HG02885 (cell line): ENCODE data around the gene ATP2B3.
A peak's percentile ranks its signal among the peaks of the same experiment; 100 is the strongest.

Experiments used
- ATAC-seq: cut with Tn5 transposase; IDR thresholded peaks from one replicate; pipeline ENCODE4 v1.9.1; 2021; ENCODE audit warnings: mild to moderate bottlenecking; ENCODE audit not compliant: unreplicated experiment, poor library complexity

ATP2B3 gene

GRCh38 chrX:153527208-153527607 lies 9.8 kb downstream of the ATP2B3 start:
- no peak for ATAC-seq

DNA sequence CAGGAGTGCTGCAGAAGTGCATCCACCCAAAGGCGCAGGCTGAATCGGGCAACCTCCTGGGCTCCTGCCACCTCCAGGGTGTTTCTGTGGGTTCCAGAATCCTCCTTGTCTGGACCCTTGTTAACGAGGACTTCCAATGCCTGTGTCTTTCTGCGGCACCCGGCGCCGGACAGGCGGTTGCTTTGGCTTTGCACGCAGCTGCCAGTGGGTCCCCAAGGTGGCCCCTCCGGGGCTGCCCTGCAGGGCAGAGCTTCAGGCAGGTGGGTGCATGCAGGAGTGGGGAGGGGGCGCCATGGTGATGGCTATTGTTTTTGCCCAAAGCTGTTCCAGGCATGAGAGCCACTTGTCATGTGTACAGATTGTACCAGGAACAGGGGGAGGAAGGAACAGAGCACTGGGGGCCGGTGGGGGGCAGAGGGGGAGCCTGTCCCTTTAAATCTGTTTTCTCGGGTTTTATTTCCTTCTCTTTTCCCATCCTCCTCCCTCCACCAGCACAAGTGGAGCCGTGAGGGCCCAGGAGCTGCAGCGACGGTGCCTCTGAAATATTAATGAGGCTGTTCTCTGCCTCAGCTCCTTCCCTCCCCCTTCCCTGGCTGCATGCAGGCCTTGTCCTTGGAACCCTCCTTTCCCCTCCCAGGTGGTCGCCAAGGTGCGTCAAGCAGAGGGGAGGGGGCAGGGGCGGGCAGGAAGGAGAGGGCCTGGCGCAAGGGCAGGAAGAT lies 13.1 kb downstream of the ATP2B3 start:
- ATAC-seq: no peak

DNA sequence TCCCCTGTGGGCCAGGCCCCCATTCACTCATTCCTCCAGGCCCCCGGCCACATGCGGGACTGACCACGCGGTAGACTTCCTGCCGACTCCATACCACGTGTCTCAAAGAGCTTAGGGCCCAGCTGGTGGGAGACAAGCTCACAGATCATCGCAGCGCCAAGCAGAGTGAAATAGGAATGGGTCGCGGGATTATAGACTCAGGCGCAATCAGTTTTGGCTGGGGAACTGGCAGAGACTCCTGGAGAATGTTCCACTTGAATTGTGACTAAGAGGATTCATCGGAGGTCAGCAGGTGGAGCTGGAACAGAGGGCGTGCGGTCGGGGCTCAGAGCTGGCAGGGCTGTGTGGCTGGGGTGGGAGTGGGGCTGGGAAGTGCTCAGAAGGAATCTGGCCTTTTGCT lies 15.6 kb downstream of the ATP2B3 start:
- no peak for ATAC-seq

DNA sequence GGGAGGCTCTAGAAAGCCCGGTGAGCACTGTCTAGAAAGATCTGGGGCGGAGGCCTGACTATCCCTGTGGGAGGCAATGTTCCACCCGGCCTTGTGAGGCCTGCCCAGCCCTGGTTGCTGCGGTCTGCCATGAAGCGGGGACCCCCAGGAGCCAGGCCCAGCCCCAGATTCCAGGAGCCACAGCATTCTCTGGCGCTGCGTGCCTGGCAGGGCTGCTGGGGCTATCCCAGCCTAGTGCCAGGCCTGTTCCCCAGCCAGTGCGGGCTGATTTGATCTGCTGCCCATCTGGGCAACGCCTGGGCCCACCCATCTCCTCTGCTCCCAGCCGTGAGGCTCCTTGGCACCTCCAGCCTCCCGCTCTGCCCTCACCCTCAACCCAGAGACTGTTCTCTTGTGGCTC lies 19.6 kb downstream of the ATP2B3 start:
- ATAC-seq: no peak

DNA sequence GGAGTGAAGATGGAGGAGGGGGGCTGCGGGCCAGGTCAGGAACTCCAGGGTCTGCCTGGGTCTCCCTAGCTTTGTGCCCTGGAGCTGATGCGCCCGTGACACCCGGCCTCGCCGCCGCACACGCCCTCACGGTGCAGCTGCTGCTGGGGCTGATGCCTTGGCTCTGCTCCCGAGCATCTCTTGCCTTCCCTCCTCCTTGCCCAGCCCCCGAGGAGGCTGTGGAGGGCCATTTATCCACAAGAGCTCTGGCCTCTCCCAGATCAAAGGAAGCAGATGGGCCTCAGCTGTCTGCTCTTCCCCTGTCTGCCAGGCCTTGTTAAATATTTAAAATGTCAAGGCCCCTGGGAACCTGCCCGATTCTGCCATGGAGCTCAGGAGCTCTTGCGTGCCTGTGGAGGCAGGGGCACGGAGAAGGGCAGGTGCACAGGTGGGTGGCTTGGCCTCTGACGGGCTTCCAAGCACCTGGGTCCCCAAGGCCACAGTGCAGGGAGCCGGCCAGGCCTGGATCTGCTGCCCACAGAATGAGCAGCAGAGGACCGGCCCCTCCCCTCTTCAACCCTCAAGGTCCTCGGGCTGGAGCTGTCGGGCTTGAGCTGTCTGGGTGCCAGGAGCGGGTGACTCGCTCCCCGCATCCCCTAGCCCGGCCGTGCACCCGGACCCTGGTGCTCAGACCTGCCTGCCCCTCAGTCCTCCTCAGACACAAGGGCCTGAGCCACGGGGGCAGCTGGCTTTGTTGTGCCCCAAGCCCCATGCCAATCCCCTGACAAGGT lies 20.3 kb downstream of the ATP2B3 start:
- no peak for ATAC-seq

DNA sequence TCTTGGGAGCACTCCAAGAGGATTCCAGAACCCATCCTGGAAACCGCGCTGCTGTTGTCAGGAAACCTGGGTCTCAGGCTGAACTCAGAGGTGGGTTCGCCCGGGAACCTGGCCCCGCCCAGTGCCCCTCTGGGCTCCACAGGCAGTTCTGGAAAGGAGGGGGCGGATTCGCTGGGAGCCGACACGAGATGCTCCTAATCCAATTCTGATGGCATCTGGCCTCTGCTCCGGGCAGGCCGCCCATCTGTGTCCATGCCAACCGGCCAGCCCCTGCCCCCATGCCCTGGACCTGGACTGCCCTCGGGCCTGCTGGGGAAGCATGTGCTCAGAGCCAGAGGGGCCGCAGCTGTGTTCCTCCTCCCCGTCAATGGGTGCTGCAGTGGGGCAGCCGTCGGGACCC lies 21.0 kb downstream of the ATP2B3 start:
- no peak for ATAC-seq

- ATAC-seq: peak; percentile 86
Observed at GRCh38 chrX:153539171-153539978, 21.9 kb downstream of the ATP2B3 start.

- ATAC-seq: no peak
Observed at GRCh38 chrX:153539979-153540358, 22.5 kb downstream of the ATP2B3 start.

GRCh38 chrX:153544727-153545126 lies 27.3 kb downstream of the ATP2B3 start:
- ATAC-seq: no peak

DNA sequence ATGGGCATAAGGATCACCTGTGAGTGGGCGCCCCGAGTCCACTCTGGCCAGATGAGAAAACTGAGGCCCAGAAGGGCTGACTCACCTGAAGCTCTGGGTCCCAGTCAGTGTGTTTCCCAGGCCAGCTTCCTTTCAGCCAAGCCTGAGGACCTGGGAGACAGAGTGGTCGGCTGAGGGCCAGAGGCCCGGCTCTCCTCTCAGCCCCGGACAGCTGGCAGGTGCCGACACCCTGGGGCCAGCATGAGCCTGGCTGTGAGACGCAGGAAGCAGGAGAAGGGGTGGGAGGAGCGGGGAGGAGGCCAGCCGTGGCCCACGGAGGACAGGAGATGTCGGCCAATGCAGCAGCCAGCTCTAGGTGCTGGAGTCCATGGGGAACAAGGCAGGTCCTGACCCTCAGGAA lies 28.9 kb downstream of the ATP2B3 start:
- no peak for ATAC-seq

DNA sequence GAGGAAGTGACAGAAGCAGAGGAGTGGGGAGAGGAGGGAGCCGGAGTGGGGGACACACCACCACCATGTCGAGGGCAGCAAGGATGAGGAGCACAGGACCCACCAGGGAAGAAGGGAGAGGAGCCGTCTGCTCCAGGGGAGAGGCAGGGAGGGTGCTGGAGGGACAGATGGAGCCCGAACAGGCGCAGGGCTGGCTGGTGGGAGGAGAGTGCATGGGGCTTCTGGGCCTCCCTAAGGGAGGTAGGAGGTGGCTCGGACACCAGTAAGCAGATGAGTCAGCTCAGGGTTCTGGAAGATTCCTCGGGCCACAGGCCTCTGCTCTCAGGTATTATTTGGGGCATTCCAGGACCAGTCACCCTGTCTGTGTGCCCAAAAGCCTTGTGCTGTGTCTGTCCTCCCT lies 29.8 kb downstream of the ATP2B3 start:
- no peak for ATAC-seq

GRCh38 chrX:153549231-153549630 lies 31.8 kb downstream of the ATP2B3 start:
- ATAC-seq: no peak

DNA sequence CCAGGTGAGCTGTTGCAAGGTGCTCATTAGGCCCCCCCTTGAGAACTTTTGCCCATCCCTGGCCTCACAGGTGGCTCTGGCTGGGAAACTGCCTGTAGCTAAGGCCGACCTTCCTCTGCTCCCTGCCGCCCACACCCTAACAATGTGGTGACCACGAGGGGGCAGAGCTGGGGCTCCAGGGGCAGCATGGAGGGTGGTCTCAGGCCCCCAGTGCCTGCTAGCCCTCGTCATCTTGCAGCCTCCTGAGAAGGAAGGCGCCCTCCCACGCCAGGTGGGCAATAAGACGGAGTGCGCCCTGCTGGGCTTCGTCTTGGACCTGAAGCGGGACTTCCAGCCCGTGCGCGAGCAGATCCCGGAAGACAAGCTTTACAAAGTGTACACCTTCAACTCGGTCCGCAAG lies 32.4 kb downstream of the ATP2B3 start:
- no peak for ATAC-seq

DNA sequence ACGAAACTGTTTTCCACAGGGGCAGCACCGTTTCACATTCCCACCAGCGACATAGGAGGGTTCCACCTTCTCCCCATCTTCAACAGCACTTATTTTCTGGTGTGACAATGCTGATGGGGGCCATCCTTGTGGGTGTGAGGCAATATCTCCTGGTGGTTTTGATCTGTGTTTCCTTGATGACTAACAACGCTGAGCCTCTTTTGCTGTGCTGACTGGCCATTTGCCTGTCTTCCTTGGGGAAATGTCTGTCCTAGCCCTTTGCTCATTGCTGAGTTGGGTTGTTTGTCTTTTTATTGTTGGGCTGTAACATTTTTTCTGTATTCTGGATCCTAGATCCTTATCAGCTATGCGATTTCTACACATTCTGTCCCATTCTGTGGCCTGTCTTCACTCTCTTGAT lies 33.7 kb downstream of the ATP2B3 start:
- ATAC-seq: no peak

DNA sequence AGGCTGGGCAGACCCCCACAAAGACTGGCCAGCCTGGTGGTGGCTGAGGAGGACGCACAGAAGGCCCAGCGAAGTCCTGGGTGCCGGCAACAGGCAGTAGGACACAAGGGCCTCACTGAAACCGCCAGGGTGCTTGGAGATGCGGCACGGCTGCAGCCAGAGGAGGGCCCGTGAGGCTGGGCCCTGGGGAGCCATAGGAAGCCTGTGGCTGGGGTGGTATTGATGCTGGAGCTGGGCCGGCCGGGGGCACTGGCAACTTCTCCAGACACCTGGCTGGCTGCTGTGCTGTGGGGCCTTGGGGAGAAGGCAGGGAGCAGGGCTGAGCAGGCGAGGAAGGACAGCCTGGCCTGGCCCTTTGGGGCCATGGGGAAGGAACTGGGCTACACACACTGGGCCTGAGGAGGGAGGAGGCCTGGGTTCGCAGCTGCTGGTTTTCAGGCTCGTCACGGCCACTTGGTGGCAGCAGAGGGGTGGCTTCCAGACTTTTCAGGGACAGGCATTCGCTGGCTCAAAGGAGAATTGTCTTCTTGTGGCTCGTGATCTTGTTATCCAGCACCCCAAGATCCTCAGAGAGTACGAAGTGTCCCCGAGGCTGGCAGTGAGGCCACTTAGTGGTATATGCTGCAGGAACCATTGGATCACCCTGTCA lies 37.2 kb downstream of the ATP2B3 start:
- peak; percentile 64 for ATAC-seq

GRCh38 chrX:153556767-153557166 lies 39.3 kb downstream of the ATP2B3 start:
- no peak for ATAC-seq

- ATAC-seq: no peak
Observed at GRCh38 chrX:153557618-153558355, 40.3 kb downstream of the ATP2B3 start.

DNA sequence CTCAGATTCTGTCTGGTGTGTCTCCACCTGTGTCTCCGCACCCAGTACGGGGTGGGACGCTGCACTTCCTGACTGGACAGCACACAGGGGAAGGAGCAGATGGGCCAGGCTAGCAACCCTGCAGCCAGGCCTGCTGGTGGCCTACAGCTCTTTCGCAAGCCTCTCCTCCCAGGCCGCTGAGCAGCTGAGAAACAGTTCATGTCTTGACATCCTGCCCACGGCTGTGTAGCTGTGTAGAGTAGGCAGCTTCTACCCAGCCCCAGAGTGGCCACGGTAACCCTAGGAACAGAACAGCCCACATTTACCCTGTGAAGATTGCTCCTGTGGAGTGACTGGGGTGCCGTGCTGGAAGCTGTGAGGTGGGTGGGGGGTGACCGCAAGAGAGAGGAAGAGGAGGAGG lies 42.6 kb downstream of the ATP2B3 start:
- ATAC-seq: no peak

- ATAC-seq: no peak
Observed at GRCh38 chrX:153560466-153560865, 43.0 kb downstream of the ATP2B3 start.

- no peak for ATAC-seq
Observed at GRCh38 chrX:153561337-153561736, 43.9 kb downstream of the ATP2B3 start.
